GM12892 (cell line): ENCODE results near the gene ZNF546.

Experiments used
- POLR2A ChIP-seq: IDR thresholded peaks from 2 replicates; pipeline ENCODE4 v1.6.1; 2011; ENCODE audit warnings: low read depth, low read length, control low read depth
- POLR2AphosphoS5 ChIP-seq: IDR thresholded peaks from 2 replicates; pipeline ENCODE4 v1.6.1; 2011; ENCODE audit warnings: low read depth, low read length, control low read depth
- TAF1 ChIP-seq: IDR thresholded peaks from 2 replicates; pipeline ENCODE4 v1.6.1; 2011; ENCODE audit warnings: low read depth, mild to moderate bottlenecking, control low read depth, low read length, borderline replicate concordance

DNA sequence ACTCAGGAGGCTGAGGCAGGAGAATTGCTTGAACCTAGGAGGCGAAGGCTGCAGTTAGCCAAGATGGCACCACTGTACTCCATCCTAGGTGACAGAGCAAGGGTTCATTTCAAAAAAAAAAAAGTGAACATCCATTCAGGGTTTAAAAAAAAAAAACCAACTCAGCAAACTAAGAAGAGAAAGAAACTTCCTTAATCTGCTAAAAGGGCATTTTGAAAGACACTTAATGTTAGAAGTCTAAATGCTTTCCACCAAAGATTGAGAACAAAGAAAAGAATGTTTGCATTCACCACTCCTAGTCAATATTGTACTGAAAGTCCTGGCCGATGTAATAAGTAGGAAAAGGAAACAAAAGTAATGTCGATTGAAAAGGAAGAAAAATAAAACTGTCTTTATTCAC lies 33.0 kb upstream of the ZNF546 start:
- no peak for TF ChIP-seq TAF1
- no peak for TF ChIP-seq POLR2AphosphoS5
- no peak for TF ChIP-seq POLR2A
